Measurements from ENCODE around the gene TSPAN9. TPM values are rescaled to one million over a fixed set of nuclear protein-coding genes. Genes with fewer than 3 reads are reported as not detected.

Gene TSPAN9
- total RNA-seq, 4 donors from 2014 or later: 13.7 to 35.4 (median 26.7) TPM

DNA sequence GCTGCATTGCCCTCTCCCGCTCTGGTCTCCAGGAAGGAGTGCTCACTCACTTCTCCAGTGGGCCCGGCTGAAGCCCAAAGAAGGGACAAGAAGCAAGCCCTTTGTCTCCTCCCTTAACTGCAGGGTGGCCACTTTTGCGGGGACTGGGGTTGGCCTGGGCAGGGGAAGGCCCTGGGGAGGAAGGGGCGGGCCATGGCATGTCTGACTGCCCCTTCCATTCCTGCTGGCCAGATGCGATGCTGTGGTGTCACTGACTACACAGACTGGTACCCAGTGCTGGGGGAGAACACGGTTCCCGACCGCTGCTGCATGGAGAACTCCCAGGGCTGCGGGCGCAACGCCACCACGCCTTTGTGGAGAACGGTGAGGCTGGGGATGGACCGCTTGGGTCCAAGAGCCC is 203.8 kb downstream of the TSPAN9 start:
- intact Hi-C loops (cut with DNase I): no loop called here
- peaks cover 8 to 74% (median 64%) of the 10 kb centered on the region in 4 donors for H3K36me3 ChIP-seq
- no peaks in the 10 kb centered on the region for H3K27me3 ChIP-seq
- no peak overlapping the region for H3K4me3 ChIP-seq
- no peak overlapping the region for H3K27ac ChIP-seq (replicated peaks in 1 of 4)
- no peaks in the 10 kb centered on the region for H3K9me3 ChIP-seq
- TF ChIP-seq POLR2AphosphoS5 (IDR thresholded peaks at IDR 0.05) (no peak), POLR2A (IDR thresholded peaks at IDR 0.05; ENCODE audit: low read depth) (no peak), EP300 (IDR thresholded peaks at IDR 0.05) (no peak)
- TF ChIP-seq, protein P1, sequence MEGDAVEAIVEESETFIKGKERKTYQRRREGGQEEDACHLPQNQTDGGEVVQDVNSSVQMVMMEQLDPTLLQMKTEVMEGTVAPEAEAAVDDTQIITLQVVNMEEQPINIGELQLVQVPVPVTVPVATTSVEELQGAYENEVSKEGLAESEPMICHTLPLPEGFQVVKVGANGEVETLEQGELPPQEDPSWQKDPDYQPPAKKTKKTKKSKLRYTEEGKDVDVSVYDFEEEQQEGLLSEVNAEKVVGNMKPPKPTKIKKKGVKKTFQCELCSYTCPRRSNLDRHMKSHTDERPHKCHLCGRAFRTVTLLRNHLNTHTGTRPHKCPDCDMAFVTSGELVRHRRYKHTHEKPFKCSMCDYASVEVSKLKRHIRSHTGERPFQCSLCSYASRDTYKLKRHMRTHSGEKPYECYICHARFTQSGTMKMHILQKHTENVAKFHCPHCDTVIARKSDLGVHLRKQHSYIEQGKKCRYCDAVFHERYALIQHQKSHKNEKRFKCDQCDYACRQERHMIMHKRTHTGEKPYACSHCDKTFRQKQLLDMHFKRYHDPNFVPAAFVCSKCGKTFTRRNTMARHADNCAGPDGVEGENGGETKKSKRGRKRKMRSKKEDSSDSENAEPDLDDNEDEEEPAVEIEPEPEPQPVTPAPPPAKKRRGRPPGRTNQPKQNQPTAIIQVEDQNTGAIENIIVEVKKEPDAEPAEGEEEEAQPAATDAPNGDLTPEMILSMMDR (IDR thresholded peaks at IDR 0.05): no peak
- 100% methylated on average over 11 of the region's 14 CpGs for WGBS
- H3K4me1 ChIP-seq: peaks cover 0 to 13% (median 0%) of the 10 kb centered on the region in 4 donors
- no peak for DNase-seq (ENCODE audit: extremely low spot score)

DNA sequence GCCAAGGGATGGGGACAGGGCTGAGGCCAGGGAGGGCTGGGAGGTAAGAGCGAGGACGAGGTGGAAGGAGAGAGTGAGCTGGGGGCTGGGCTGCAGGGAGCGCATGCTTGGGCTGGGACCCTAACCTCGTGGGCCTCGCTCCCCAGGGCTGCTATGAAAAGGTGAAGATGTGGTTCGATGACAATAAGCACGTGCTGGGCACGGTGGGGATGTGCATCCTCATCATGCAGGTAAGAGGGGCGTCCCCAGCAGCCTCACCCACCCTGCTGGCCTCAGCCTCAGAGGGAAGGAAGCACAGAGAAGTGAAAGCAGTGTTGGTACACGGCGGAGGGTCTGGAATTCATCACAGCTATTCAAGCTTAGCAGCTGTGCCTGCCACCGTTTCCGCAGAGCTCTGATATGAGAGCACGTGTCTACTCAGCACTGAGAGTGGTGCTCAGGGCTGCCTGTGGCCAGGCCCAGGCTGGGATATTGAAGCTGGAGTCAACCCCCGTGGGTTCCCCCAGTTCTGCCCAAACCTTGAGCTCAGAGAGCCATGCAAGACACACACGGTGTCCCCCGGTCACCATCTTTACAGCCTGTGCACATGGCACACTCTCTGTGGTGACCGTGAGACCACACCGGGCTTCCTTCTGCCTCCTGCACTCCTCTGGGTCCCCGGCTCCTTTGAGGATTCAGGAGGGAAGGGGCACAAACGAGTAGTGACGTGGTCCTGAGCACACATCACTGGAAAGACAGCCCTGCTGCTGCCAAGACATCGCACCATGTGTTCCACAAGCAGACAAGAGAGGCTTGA is 204.6 kb downstream of the TSPAN9 start:
- H3K4me3 ChIP-seq: no peak overlapping the region
- 85% methylated on average over 23 of the region's 23 CpGs for WGBS
- no peak overlapping the region for H3K27ac ChIP-seq (replicated peaks in 1 of 4)
- H3K27me3 ChIP-seq: no peaks in the 10 kb centered on the region
- no peaks in the 10 kb centered on the region for H3K9me3 ChIP-seq
- no peak for TF ChIP-seq POLR2A (IDR thresholded peaks at IDR 0.05; ENCODE audit: low read depth)
- intact Hi-C loops (cut with DNase I): no loop called here
- H3K4me1 ChIP-seq: peaks cover 0 to 13% (median 0%) of the 10 kb centered on the region in 4 donors
- H3K36me3 ChIP-seq: peaks cover 8 to 80% (median 65%) of the 10 kb centered on the region in 4 donors
- no peak for DNase-seq (ENCODE audit: extremely low spot score)

DNA sequence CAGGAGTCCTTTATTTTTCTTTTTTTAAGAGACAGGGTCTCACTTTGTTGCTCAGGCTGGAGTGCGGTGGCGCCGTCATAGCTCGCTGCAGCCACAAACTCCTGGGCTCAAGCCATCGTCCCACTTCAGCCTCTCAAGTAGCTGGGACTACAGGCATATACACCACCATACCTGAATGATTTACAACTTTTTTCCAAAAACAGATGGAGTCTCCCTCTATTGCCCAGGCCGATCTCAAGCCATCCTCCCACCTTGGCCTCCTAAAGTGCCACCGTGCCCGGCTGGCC is 205.1 kb downstream of the TSPAN9 start:
- 95% methylated on average over 8 of the region's 8 CpGs for WGBS
- intact Hi-C loops (cut with DNase I): no loop called here
- Histone ChIP-seq H3K36me3 (peaks cover 8 to 80% (median 67%) of the 10 kb centered on the region in 4 donors), H3K4me1 (peaks cover 0 to 9% (median 0%) of the 10 kb centered on the region in 4 donors), H3K27me3 (no peaks in the 10 kb centered on the region), H3K27ac (replicated peaks in 1 of 4) (no peak overlapping the region), H3K4me3 (no peak overlapping the region), H3K9me3 (no peaks in the 10 kb centered on the region)
- TF ChIP-seq EP300 (IDR thresholded peaks at IDR 0.05) (no peak), POLR2AphosphoS5 (IDR thresholded peaks at IDR 0.05) (no peak), POLR2A (IDR thresholded peaks at IDR 0.05; ENCODE audit: low read depth) (no peak)
- TF ChIP-seq, protein P1 (IDR thresholded peaks at IDR 0.05): no peak
- no peak for DNase-seq (ENCODE audit: extremely low spot score)

DNA sequence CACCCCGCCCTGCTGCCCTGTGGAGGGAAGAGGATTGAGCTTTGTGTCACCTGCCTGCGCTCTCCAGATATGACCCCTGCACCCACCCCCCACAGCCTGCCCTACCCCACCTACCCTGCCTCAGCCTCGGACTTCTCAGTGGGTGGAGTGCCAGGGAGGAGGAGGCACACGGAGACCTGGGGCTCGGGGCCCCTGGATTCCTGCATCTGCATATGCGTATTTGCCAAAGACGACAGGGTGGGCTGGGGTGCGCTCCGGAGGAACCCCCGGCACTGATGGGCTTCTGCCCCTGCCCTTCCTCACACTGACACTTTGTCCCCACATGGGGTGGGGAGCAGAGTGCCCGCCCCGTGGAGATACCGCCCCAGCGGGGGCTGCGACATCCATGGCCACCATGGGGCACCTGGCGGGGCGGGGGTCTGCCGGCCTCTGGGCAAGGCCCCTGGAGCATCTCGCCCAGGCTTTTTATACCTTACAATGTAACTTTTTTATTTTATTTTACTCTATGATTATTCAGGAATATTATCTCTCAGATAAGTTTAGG is 206.0 kb downstream of the TSPAN9 start:
- intact Hi-C loops (cut with DNase I): no loop called here

DNA sequence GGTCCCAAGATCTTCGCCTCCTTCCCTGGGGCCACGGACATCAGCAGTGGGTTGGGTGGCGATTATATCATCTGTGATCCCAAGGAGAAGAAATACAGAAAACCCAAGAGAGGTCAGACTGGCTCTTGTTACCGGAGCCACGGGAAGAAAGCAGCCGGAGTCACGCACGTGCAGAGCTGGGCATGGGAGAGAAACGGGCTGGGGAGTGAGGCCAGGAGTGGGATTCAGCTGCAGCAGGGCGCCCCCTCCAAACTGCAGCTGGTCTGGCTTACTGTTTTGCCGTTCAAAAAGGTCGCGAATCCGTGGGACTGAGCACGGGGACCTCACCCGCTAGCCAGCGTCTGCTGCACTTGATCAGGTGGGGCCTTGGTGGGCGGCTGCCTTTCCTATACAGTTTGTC is 207.2 kb downstream of the TSPAN9 start:
- no peaks in the 10 kb centered on the region for H3K27me3 ChIP-seq
- peaks cover 8 to 78% (median 70%) of the 10 kb centered on the region in 4 donors for H3K36me3 ChIP-seq
- H3K27ac ChIP-seq (replicated peaks in 1 of 4): no peak overlapping the region
- intact Hi-C loops (cut with DNase I): no loop called here
- WGBS: 78% methylated on average over 15 of the region's 18 CpGs
- DNase-seq (ENCODE audit: extremely low spot score): no peak
- H3K4me1 ChIP-seq: peaks cover 0 to 4% (median 0%) of the 10 kb centered on the region in 4 donors
- no peak overlapping the region for H3K4me3 ChIP-seq
- TF ChIP-seq POLR2A (IDR thresholded peaks at IDR 0.05; ENCODE audit: low read depth) (no peak), EP300 (IDR thresholded peaks at IDR 0.05) (no peak), POLR2AphosphoS5 (IDR thresholded peaks at IDR 0.05) (no peak)
- TF ChIP-seq, protein P1 (IDR thresholded peaks at IDR 0.05): no peak
- no peaks in the 10 kb centered on the region for H3K9me3 ChIP-seq

More for the DNA sequence above, 206.0 kb downstream of the TSPAN9 start:
- Histone ChIP-seq H3K27ac (replicated peaks in 1 of 4) (no peak overlapping the region), H3K36me3 (peaks cover 8 to 84% (median 71%) of the 10 kb centered on the region in 4 donors), H3K4me3 (no peak overlapping the region), H3K9me3 (no peaks in the 10 kb centered on the region), H3K27me3 (no peaks in the 10 kb centered on the region), H3K4me1 (peaks cover 0 to 9% (median 0%) of the 10 kb centered on the region in 4 donors)
- no peak for DNase-seq (ENCODE audit: extremely low spot score)
- TF ChIP-seq EP300 (IDR thresholded peaks at IDR 0.05): no peak
- no peak for TF ChIP-seq POLR2AphosphoS5 (IDR thresholded peaks at IDR 0.05)
- TF ChIP-seq, protein P1 (IDR thresholded peaks at IDR 0.05): no peak
- TF ChIP-seq POLR2A (IDR thresholded peaks at IDR 0.05; ENCODE audit: low read depth): no peak
- 95% methylated on average over 12 of the region's 19 CpGs for WGBS
